ENCODE results near the gene AUP1. TPM values are rescaled to one million over a fixed set of nuclear protein-coding genes. Genes with fewer than 3 reads are reported as not detected.

AUP1 gene
- total and polyA plus RNA-seq, 2 of the 8 experiments (the other 6 are each of a cell fraction or from before 2014, with no cell fraction given): 83.4 to 121 TPM

DNA sequence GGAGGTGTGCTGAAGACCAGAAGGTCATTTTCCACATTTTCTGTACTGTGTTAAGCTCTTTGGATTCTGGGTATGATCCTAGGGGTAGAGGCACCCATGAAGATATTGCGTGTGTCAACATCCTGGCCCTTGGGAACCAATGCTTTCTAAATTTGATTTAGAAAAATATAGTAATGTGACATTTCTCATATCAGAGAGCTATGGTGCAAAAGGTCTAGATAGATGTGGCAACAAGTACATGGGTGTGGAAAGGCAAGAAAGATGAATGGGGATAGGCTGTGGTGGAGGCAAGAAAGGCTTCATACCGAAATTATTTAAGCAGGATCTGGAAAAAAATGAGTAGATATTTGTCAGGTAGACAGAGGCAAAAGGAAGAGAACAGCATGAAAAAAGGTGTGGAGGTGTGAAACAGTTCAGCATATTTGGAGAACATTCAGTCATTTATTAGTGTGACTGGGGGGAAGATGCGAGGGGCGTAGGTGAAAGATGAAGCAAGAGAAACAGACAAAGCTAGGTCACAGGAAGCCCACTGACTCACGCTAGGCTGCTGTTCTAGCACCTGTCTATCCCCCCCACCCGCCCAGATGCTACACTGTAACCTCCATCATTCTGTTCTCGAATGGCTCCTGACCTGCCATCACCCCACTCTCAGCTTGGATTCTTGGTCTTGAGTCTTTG is 36.7 kb upstream of the AUP1 start:
- Histone ChIP-seq H3K18ac (ENCODE audit: extremely low read depth, low read length) (no peak overlapping the region), H3K9me3 (ENCODE audit: insufficient read depth in 2 of 2, low read depth in 1 of 2, low read length in 1 of 2) (no peaks in the 10 kb centered on the region), H4K5ac (ENCODE audit: insufficient read length, low read depth, low read length) (no peak overlapping the region), H3K4me2 (ENCODE audit: insufficient read depth in 1 of 2, low read depth in 2 of 2, low read length in 2 of 2) (no peak overlapping the region), H3K4me1 (replicated peaks in 1 of 4; ENCODE audit: control insufficient read depth in 3 of 4, insufficient read depth in 4 of 4, low read length in 3 of 4) (no peaks in the 10 kb centered on the region), H3K79me2 (ENCODE audit: control insufficient read depth in 1 of 2, insufficient read depth in 2 of 2, low read length in 2 of 2) (no peaks in the 10 kb centered on the region), H3K14ac (ENCODE audit: insufficient read length) (no peak overlapping the region), H2BK5ac (ENCODE audit: low read depth, low read length) (no peak overlapping the region), H4K20me1 (replicated peaks in 1 of 2; ENCODE audit: control insufficient read depth in 1 of 2, insufficient read depth in 2 of 2, low read length in 2 of 2) (no peaks in the 10 kb centered on the region), H3K36me3 (ENCODE audit: control insufficient read depth in 2 of 4, insufficient read depth in 4 of 4, low read length in 3 of 4) (no peaks in the 10 kb centered on the region), H2BK120ac (replicated peaks; ENCODE audit: low read depth, low read length) (no peak overlapping the region), H2BK12ac (ENCODE audit: low read depth, low read length) (no peak overlapping the region), H3K9ac (replicated peaks in 1 of 4; ENCODE audit: extremely low read depth in 1 of 4, low read depth in 3 of 4, low read length in 3 of 4) (no peak overlapping the region), H3K79me1 (ENCODE audit: low read depth, low read length) (0 out of 2 replicates have a peak, but pooled peaks cover 2% of the 10 kb centered on the region), H2AK5ac (ENCODE audit: low read depth, low read length) (no peak overlapping the region), H3K27me3 (replicated peaks in 1 of 4; ENCODE audit: control insufficient read depth in 3 of 4, extremely low read depth in 1 of 4, insufficient read depth in 3 of 4, low read length in 3 of 4) (peaks cover 0 to 7% (median 1%) of the 10 kb centered on the region in 4 experiments; a peak in 2 of 7 replicates), H3K23me2 (ENCODE audit: low read depth, low read length) (peaks cover 2% of the 10 kb centered on the region; the same call in 1 of the 2 replicates), H3K23ac (ENCODE audit: insufficient read length) (no peak overlapping the region), H2AFZ (ENCODE audit: low read length) (no peak overlapping the region), H3K56ac (replicated peaks; ENCODE audit: insufficient read length, low read depth, low read length) (no peak overlapping the region), H3K27ac (ENCODE audit: low read depth, low read length) (no peak overlapping the region), H4K91ac (replicated peaks; ENCODE audit: insufficient read length, low read length) (no peak overlapping the region), H2BK20ac (ENCODE audit: low read length) (no peak overlapping the region), H3K4me3 (ENCODE audit: extremely low read depth in 1 of 4, insufficient read depth in 2 of 4, low read depth in 3 of 4, low read length in 4 of 4) (no peak overlapping the region), H3K4ac (replicated peaks; ENCODE audit: insufficient read length, low read depth, low read length) (no peak overlapping the region), H4K8ac (ENCODE audit: extremely low read depth, insufficient read depth, low read length) (no peak overlapping the region), H2BK15ac (ENCODE audit: low read length) (no peak overlapping the region)
- no peak for DNase-seq (ENCODE audit: low read depth in 1 of 2, low spot score in 2 of 2)
- TF ChIP-seq CBX8 (IDR thresholded peaks at IDR 0.05; ENCODE audit: borderline replicate concordance, low read depth, low read length) (no peak), TEAD4 (IDR thresholded peaks at IDR 0.05; ENCODE audit: low read depth, low read length) (no peak), SP1 (IDR thresholded peaks at IDR 0.05; ENCODE audit: low read depth, low read length) (no peak)
- TF ChIP-seq, protein P1, sequence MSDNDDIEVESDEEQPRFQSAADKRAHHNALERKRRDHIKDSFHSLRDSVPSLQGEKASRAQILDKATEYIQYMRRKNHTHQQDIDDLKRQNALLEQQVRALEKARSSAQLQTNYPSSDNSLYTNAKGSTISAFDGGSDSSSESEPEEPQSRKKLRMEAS (IDR thresholded peaks at IDR 0.05): no peak
- 76% methylated on average over 7 of the region's 7 CpGs; no CpG with 5 or more reads in 1 of the 2 experiments for WGBS, 2 experiments (ENCODE audit: extremely low coverage in 1 of 2, insufficient coverage in 1 of 2, insufficient read length in 1 of 2, insufficient replicate concordance in 2 of 2, low coverage in 1 of 2, low lambda C conversion rate in 2 of 2, missing lambda C conversion rate in 1 of 2)
- CTCF ChIA-PET (ENCODE audit: partially characterized antibody): interaction anchor here (0.8 to 4.4 kb wide), 5 partner anchors 10 to 34 kb away, joined by 3 to 24 read pairs (median 5); no protein-coding TSS in a partner anchor
- no peak for FAIRE-seq
- POLR2A ChIA-PET (ENCODE audit: partially characterized antibody): no interaction called here
